GM19463 (cell line): ENCODE measurements around the gene EPB41.
"Not testable (repeated sequence)": the region's sequence is repeated elsewhere in the genome, so short reads cannot be mapped to it uniquely, and the experiment has no call there.

Experiments
- ATAC-seq: cut with Tn5 transposase; IDR thresholded peaks from one replicate; pipeline ENCODE4 v1.9.1; 2021; ENCODE audit warnings: mild to moderate bottlenecking, moderate library complexity; ENCODE audit not compliant: unreplicated experiment

Gene EPB41

GRCh38 chr1:29094433-29094832 is 180.1 kb downstream of the EPB41 start:
- ATAC-seq, result no peak

DNA sequence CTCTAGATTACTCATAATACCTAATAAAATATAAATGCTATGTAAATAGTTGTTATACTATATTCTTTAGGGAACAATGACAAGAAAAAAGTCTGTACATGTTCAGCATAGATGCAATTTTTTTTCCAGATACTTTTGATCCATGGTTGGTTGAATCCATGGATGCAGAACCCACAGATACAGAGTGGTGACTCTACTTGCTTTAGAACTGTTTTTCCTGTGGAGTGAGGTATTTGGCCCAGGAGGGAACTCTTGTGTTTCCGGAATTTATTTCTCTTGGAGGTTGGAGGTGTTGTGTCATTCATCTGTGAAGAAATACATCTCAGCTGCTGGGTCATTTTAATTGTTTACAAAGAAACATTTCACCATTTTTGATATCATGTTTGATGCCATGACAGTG is 180.6 kb downstream of the EPB41 start:
- ATAC-seq, result no peak

- ATAC-seq, result no peak
Observed at GRCh38 chr1:29096231-29096886, 182.0 kb downstream of the EPB41 start.

- no peak for ATAC-seq
Observed at GRCh38 chr1:29099286-29099685, 184.9 kb downstream of the EPB41 start.

- ATAC-seq, result no peak
Observed at GRCh38 chr1:29100487-29100886, 186.1 kb downstream of the EPB41 start.

- ATAC-seq, result no peak
Observed at GRCh38 chr1:29105822-29106221, 191.5 kb downstream of the EPB41 start.

GRCh38 chr1:29108041-29108440 is 193.7 kb downstream of the EPB41 start:
- not testable (repeated sequence) for ATAC-seq

- no peak for ATAC-seq
Observed at GRCh38 chr1:29112705-29113412, 198.5 kb downstream of the EPB41 start.

DNA sequence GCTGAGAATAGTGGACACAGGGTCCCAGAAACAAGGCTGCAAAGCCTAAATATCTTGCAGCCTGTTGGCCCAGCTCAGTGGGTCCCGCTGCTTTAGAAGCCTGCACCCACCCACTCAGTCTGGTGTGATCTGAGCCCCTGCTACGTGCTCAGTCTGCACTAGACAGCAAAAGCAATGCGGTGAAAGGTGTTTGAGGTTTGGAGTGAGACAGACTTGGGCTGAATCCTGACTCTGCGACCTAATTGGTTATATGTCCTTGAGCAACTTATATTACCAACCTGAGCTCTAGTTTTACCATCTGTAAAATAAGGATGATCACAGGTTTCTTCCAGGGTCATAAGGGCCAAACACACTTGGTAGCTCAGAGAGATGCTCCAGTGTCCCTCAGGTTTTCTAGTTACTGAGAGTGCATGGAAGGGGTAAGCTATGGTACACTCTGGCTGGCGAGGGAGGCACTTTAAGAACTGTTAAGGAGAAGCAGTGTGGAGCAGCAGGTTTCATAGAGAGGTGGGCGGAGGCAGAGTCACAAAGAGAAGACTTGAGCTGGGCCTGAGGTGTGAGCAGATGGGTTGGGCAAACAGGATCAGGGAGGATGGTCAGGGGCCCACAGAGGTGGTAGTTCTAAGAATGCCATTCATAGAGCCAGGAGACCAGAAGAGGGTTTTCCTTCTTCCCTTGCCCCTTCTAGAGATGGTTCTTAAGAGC is 199.2 kb downstream of the EPB41 start:
- ATAC-seq, result no peak

GRCh38 chr1:29114654-29115053 is 200.3 kb downstream of the EPB41 start:
- no peak for ATAC-seq

- no peak for ATAC-seq
Observed at GRCh38 chr1:29117381-29117780, 203.0 kb downstream of the EPB41 start.

DNA sequence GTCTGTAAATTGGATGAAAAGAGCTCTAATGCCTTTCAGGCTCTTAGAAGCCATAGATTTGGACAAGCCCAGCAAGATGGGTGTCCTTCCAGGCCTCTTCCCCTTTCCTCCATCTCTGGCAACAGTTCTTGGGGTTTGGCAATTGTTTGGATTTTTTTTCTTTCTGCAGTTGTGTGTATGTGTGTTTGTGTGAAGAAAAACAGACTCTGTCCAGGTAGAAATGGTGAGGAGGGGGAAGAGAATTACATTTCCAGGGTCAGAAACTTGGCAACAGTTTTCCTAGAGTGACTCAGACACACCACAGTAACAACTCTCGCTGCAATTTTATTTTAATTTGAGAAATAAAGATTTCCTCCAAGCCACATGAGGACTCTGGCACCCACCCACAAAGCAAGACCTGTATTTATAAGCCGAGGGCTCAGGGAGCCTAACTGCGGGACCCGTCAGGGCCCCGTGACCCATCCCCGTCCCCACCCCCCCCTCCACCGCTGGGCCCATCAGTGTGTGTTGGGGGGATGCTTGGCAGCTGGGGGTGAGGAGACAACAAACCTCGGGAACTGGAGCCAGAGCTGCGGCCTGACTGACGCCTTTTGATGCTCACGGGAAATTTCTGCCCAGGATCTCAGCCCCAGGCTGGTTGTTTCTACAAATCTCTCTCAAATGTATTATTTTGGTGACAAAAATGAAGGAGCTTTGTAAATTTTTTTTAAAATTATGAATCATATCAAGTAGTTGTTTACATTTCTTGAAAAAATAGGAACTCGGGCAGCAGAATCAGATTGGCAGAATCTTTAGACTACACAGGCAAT is 205.0 kb downstream of the EPB41 start:
- ATAC-seq, result no peak

DNA sequence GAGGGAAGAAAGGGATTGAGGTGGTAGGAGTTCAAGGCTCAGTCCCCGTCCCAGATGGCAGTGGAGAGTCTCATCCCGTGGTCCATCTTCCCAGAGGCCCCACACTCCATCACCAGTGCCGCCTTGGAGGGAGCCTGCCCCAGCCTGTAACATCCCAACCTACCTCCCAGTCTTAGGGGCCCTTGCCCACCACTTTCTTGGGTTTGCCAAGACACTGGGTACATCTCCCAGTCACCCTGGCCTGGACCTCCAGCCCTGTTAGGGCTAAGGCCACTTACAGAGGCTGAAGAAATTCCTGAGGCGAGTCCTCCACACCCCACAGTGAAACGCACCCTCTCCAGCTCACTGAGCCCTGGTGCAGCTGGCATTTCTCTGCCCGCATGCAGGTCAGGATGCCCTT is 206.0 kb downstream of the EPB41 start:
- ATAC-seq, result no peak

GRCh38 chr1:29120947-29121485 is 206.6 kb downstream of the EPB41 start:
- no peak for ATAC-seq

- no peak for ATAC-seq
Observed at GRCh38 chr1:29121516-29121935, 207.2 kb downstream of the EPB41 start.

GRCh38 chr1:29121936-29122681 is 207.7 kb downstream of the EPB41 start:
- ATAC-seq, result no peak

DNA sequence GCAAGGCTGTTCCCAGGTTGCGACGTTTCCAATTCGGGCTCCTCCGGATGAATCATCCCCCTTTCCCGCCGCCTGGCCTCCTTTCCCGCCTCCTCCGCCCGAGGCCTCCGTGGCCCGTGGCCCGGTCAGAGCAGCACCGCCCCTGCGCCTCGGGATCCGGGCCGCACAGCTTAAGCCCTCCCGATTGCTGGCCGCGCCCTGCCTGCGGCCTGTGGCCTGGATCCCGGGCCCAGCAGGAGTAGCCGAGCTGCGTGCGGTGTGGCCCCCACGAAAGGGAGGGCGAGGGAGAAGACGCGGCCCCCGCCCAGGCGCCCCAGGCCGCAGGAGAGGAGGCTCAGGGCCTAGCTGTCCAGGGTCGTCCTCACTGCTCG is 208.3 kb downstream of the EPB41 start:
- no peak for ATAC-seq

GRCh38 chr1:29123053-29123886 is 208.9 kb downstream of the EPB41 start:
- no peak for ATAC-seq

- no peak for ATAC-seq
Observed at GRCh38 chr1:29123887-29124365, 209.6 kb downstream of the EPB41 start, which contains the start of gene TMEM200B. TMEM200B (minus strand) TSS chr1:29123903; CDS start chr1:29121828, 2,075 bp downstream.
